Measurements from ENCODE around the gene CCDC121. TPM values are rescaled to one million over a fixed set of nuclear protein-coding genes. Genes with fewer than 3 reads are reported as not detected.

Gene CCDC121
- total and polyA plus RNA-seq, 12 donors: 0.51 to 46.9 (median 3.6) TPM

DNA sequence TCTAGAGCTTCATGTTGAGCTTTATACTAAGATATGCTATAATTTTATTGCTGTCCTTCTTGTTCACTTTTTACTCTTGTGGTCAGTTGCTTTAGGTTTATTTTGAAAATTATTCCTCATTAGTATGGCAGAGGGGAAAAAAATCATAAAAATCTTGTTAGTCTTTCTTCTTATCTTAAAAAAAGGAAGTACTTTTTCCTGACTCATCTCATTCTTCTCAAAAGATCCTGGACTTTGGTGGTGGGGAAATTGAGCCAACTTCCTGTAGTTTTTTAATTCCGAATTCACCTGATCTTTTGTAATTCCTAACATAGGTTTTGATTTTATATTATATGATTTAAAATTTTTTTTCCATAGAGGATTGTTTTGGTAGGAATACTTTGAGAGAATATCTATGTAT, 38.6 kb upstream of the CCDC121 start:
- Histone ChIP-seq H3K4me1 (replicated peaks in 1 of 2) (peaks cover 14 to 36% of the 10 kb centered on the region in 2 donors), H3K9me3 (replicated peaks in 1 of 3) (no peaks in the 10 kb centered on the region), H3K36me3 (replicated peaks in 1 of 2) (peaks cover 0 to 58% of the 10 kb centered on the region in 2 donors), H3K4me3 (no peak overlapping the region), H3K27ac (no peak overlapping the region), H3K27me3 (no peaks in the 10 kb centered on the region)
- no peak for DNase-seq
- TF ChIP-seq CTCF (IDR thresholded peaks at IDR 0.05) (no peak), POLR2A (IDR thresholded peaks at IDR 0.05) (no peak)
- WGBS, 4 donors: 59 to 67% (median 61%) methylated on average over 1 of the region's 1 CpG
- intact Hi-C loops (cut with DNase I): no loop called here

DNA sequence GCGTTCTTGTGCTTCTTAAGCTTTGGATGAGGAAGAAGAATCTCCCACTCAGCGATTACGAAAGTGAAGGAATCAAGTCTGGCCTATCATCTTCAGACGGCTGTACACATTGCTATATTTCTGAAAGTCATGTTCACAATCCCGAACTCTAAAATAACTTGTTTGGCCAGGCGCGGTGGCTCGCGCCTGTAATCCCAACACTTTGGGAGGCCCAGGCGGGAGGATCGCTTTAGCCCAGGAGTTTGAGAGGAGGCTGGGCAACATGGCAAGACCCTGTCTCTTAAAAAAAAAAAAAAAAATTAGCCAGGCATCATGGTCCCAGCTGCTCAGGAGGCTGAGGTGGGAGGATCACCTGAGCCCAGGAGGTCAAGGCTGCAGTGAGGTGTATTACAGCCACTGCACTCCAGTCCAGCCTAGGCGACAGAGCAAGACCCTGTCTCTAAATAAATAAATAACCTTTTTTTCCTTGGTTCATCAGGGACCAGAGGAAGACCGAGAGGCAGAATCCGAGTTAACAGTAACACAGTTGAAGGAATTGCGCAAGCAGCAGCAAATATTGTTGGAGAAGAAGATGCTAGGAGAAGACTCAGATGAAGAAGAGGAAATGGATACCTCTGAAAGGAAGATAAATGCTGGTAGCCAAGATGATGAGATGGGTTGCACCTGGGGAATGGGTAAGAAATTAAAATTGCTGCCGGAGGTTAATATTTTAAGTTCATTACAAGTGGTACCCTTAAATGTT, 36.0 kb upstream of the CCDC121 start:
- no peaks in the 10 kb centered on the region for H3K9me3 ChIP-seq (replicated peaks in 1 of 3)
- peaks cover 16 to 43% of the 10 kb centered on the region in 2 donors for H3K4me1 ChIP-seq (replicated peaks in 1 of 2)
- TF ChIP-seq POLR2A (IDR thresholded peaks at IDR 0.05) (no peak), CTCF (IDR thresholded peaks at IDR 0.05) (no peak)
- H3K27me3 ChIP-seq: no peaks in the 10 kb centered on the region
- no peak overlapping the region for H3K27ac ChIP-seq
- peaks cover 0 to 52% of the 10 kb centered on the region in 2 donors for H3K36me3 ChIP-seq (replicated peaks in 1 of 2)
- WGBS, 4 donors: 79 to 85% (median 81%) methylated on average over 16 of the region's 16 CpGs
- H3K4me3 ChIP-seq: peak overlapping the region in 3 of 4 donors; percentile 51 to 96 (median 81)
- intact Hi-C loops (cut with DNase I): no loop called here
- no peak for DNase-seq

GRCh38 chr2:27664154-27664574, 35.4 kb upstream of the CCDC121 start:
- TF ChIP-seq CTCF (IDR thresholded peaks at IDR 0.05) (no peak), POLR2A (IDR thresholded peaks at IDR 0.05) (no peak)
- H3K27me3 ChIP-seq: no peaks in the 10 kb centered on the region
- peak overlapping the region; percentile 45 to 97 (median 77) for H3K27ac ChIP-seq
- H3K36me3 ChIP-seq (replicated peaks in 1 of 2): peaks cover 0 to 52% of the 10 kb centered on the region in 2 donors
- no peak for DNase-seq
- peak overlapping the region; percentile 51 to 96 (median 84) for H3K4me3 ChIP-seq
- intact Hi-C loops (cut with DNase I): no loop called here
- H3K4me1 ChIP-seq (replicated peaks in 1 of 2): peaks cover 16 to 43% of the 10 kb centered on the region in 2 donors
- 3 to 18% (median 4%) methylated on average over 7 to 28 of the region's 28 CpGs for WGBS, 4 donors
- no peaks in the 10 kb centered on the region for H3K9me3 ChIP-seq (replicated peaks in 1 of 3)

DNA sequence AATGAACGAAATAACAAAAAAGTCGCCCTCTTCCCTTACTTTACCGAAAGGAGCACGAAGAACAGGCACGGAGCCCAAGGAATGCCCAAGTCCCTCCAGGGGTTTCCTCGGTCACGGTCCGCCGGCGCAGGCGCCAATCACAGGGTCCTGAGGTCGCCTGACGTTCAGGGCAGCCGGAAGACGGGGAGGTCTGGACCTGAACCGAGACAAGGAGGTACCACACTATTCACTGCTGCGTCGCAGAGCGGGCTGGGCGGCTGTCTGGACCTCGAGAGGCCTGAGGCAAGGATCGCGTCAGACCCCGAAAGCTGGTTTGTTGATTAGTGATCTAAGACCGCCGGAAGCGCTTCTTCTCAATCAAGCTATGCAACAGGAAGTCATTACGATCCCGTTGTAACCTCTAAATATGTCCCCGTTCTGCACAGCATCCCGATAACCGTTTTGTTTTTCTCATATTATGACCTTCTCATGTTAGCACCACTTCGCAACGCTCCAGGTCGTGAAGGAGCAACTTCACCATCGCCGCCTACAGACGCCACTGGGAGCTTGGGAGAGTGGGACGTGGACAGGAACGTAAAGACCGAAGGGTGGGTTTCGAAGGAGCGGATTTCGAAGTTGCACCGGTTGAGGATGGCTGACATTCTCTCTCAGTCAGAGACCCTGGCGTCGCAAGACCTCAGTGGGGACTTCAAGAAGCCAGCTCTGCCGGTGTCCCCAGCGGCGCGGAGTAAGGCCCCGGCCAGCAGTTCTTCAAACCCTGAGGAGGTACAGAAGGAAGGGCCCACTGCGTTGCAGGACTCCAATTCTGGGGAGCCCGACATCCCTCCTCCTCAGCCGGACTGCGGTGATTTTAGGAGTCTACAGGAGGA, 34.7 kb upstream of the CCDC121 start, which contains the start of the genes SLC4A1AP and SUPT7L:
TSS of gene SLC4A1AP (plus strand) at position 605 of the 869 bp plus-strand sequence. CDS start at position 631, 26 bp downstream.
TSS of gene SUPT7L (minus strand) at position 330 of the 869 bp plus-strand sequence. CDS start 1,422 bp downstream, outside the sequence.
- TF ChIP-seq CTCF (IDR thresholded peaks at IDR 0.05) (peak in 2 of 6 experiments; percentile 12), POLR2A (IDR thresholded peaks at IDR 0.05) (peak; percentile 45 to 47)

More for the DNA sequence above, 34.7 kb upstream of the CCDC121 start, which contains the start of the genes SLC4A1AP and SUPT7L:
- H3K27ac ChIP-seq: peak within 1 kb of the TSS; percentile 45 to 97 (median 77)
- H3K4me3 ChIP-seq: peak within 1 kb of the TSS; percentile 51 to 96 (median 84)
- H3K4me1 ChIP-seq (replicated peaks in 1 of 2): peaks cover 16 to 43% of the 10 kb centered on the region in 2 donors
- H3K36me3 ChIP-seq (replicated peaks in 1 of 2): peaks cover 0 to 48% of the 10 kb centered on the region in 2 donors
- 0 to 1% (median 0%) methylated on average over 27 to 56 of the region's 56 CpGs for WGBS, 4 donors
- no peaks in the 10 kb centered on the region for H3K9me3 ChIP-seq (replicated peaks in 1 of 3)
- DNase-seq: peak; percentile 67 to 89 (median 71)
- intact Hi-C loops (cut with DNase I): no loop called here
- H3K27me3 ChIP-seq: no peaks in the 10 kb centered on the region
